Astrocyte (in vitro differentiated cells and primary cell): ENCODE results near the gene GNAQ.

ENCODE experiments used
- CTCF ChIP-seq: IDR thresholded peaks from 2 replicates; pipeline ENCODE4 v1.5.1; 2011; ENCODE audit warnings: low read depth, mild to moderate bottlenecking, inconsistent platforms, low read length, moderate library complexity; ENCODE audit not compliant: insufficient read depth
- EZH2 ChIP-seq: IDR thresholded peaks from 2 replicates; pipeline ENCODE4 v1.6.1; 2012; ENCODE audit warnings: mild to moderate bottlenecking, low read length, inconsistent platforms; ENCODE audit not compliant: insufficient read depth

DNA sequence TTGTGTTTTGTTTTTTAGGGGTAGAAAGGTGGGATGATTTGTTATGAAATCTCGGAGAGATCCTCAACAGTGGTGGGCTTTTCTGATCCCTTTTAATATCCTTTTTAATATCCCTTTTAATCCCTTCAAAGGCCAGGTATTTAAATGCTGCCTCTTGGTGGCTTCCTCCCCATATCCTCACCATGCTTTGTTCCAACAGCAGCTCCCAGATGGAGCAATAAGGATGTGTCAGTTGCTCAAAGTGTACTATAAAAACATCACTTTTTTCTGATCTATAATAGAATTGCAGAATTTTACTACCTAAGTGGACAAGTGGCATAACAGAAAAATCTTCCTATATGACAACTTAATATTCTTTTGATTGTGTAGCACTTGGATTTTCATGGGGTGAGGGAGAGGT, 160.1 kb downstream of the GNAQ start:
- no peak for TF ChIP-seq CTCF
- TF ChIP-seq EZH2, result no peak
